MCF 10A (cell line): ENCODE data around the gene SETD3. TPM values are rescaled to one million over a fixed set of nuclear protein-coding genes. Genes with fewer than 3 reads are reported as not detected.

Source experiments
- BruUV-seq: library from RNA; stranded (reverse); fragments of 400-500 nt; replicated peaks from 2 replicates; lab custom pipeline; 2021; lab: Mats Ljungman, UMichigan
- CTCF ChIA-PET: fragments of 300-600 bp; sonication (Branson Sonifier 250); formaldehyde crosslinking; extraction: SDS; loops from one replicate; lab custom pipeline; 2021; ENCODE audit warnings: antibody characterized with exemption, inconsistent platforms; lab: Yijun Ruan, JAX
- POLR2A ChIA-PET: fragments of 300-600, 350-650 bp; sonication (Branson Sonifier 250); formaldehyde crosslinking; extraction: SDS; loops from one replicate; lab custom pipeline; 2020; ENCODE audit warnings: antibody characterized with exemption, inconsistent platforms; lab: Yijun Ruan, JAX
- DNase-seq: peaks from one replicate; pipeline ENCODE4 v3.0.0-alpha.2; 2018; ENCODE audit not compliant: unreplicated experiment
- H3K27ac Mint-ChIP-seq: one replicate; pipeline ENCODE4 v1.8.0; 2022; ENCODE audit warnings: mild to moderate bottlenecking, low read depth, mixed read lengths; ENCODE audit not compliant: unreplicated experiment
- H3K27me3 Mint-ChIP-seq: one replicate; pipeline ENCODE4 v1.8.0; 2022; ENCODE audit warnings: mixed read lengths; ENCODE audit not compliant: insufficient read depth, unreplicated experiment
- H3K36me3 Mint-ChIP-seq: one replicate; pipeline ENCODE4 v1.8.0; 2022; ENCODE audit warnings: mild to moderate bottlenecking, moderate library complexity, mixed read lengths; ENCODE audit not compliant: insufficient read depth, unreplicated experiment
- H3K4me1 Mint-ChIP-seq: one replicate; pipeline ENCODE4 v1.8.0; 2022; ENCODE audit warnings: mixed read lengths; ENCODE audit not compliant: insufficient read depth, unreplicated experiment
- H3K4me3 Mint-ChIP-seq: one replicate; pipeline ENCODE4 v1.8.0; 2022; ENCODE audit warnings: mild to moderate bottlenecking, moderate library complexity, mixed read lengths; ENCODE audit not compliant: unreplicated experiment
- H3K9me3 Mint-ChIP-seq: one replicate; pipeline ENCODE4 v1.8.0; 2022; ENCODE audit warnings: mixed read lengths; ENCODE audit not compliant: unreplicated experiment
- intact Hi-C: fragments of 100-400 bp; cut with micrococcal nuclease; formaldehyde crosslinking; loops from 2 replicates; pipeline ENCODE4 v1.14.1; 2022
- total RNA-seq: library from RNA; stranded (reverse); gene quantifications from 2 replicates; pipeline ENCODE4 v1.2.3, GENCODE V29; 2022
- TF ChIP-seq, protein P1 (sequence below): fragments of 200-600 bp; IDR thresholded peaks from one replicate; pipeline ENCODE4 v1.8.0; 2022; ENCODE audit warnings: antibody characterized with exemption, mild to moderate bottlenecking; ENCODE audit not compliant: unreplicated experiment

The SETD3 gene
- total RNA-seq, 1 experiment from 2014 or later: 50.6 TPM

DNA sequence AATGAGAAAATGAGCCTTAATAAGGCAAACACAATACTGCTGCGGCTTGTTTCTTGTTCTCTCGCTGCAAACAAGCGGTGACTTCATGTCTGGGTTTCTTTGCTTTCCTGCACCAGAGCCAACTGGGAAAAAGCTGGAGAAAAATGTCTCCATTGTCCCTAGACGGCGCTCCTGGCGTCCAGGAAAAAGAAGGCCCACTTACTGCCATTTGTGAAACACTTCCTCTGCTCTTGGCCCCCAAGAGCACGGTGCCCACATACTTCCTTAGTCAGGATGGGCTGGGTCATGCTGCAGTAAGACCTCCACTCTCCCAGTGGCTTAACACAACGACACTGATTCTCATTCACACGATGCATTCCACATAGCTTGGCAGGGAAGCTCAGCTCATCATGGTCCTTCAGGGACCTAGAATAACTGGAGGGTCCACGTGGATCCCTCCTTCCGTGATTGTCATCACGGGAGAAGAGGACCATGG lies 122.7 kb downstream of the SETD3 start:
- POLR2A ChIA-PET: no interaction called here
- CTCF ChIA-PET: interaction anchor here (1.1 to 1.6 kb wide), 2 partner anchors 31 to 38 kb away, joined by 3 to 5 read pairs; no protein-coding TSS in a partner anchor
- intact Hi-C loops: no loop called here
- Mint-ChIP-seq H3K9me3 (no peaks in the 10 kb centered on the region), H3K27ac (no peak overlapping the region), H3K4me3 (no peak overlapping the region), H3K4me1 (no peaks in the 10 kb centered on the region), H3K27me3 (no peaks in the 10 kb centered on the region), H3K36me3 (no peaks in the 10 kb centered on the region)
- BruUV-seq: no TSS peak
- TF ChIP-seq, protein P1, sequence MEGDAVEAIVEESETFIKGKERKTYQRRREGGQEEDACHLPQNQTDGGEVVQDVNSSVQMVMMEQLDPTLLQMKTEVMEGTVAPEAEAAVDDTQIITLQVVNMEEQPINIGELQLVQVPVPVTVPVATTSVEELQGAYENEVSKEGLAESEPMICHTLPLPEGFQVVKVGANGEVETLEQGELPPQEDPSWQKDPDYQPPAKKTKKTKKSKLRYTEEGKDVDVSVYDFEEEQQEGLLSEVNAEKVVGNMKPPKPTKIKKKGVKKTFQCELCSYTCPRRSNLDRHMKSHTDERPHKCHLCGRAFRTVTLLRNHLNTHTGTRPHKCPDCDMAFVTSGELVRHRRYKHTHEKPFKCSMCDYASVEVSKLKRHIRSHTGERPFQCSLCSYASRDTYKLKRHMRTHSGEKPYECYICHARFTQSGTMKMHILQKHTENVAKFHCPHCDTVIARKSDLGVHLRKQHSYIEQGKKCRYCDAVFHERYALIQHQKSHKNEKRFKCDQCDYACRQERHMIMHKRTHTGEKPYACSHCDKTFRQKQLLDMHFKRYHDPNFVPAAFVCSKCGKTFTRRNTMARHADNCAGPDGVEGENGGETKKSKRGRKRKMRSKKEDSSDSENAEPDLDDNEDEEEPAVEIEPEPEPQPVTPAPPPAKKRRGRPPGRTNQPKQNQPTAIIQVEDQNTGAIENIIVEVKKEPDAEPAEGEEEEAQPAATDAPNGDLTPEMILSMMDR: no peak
- no peak for DNase-seq

DNA sequence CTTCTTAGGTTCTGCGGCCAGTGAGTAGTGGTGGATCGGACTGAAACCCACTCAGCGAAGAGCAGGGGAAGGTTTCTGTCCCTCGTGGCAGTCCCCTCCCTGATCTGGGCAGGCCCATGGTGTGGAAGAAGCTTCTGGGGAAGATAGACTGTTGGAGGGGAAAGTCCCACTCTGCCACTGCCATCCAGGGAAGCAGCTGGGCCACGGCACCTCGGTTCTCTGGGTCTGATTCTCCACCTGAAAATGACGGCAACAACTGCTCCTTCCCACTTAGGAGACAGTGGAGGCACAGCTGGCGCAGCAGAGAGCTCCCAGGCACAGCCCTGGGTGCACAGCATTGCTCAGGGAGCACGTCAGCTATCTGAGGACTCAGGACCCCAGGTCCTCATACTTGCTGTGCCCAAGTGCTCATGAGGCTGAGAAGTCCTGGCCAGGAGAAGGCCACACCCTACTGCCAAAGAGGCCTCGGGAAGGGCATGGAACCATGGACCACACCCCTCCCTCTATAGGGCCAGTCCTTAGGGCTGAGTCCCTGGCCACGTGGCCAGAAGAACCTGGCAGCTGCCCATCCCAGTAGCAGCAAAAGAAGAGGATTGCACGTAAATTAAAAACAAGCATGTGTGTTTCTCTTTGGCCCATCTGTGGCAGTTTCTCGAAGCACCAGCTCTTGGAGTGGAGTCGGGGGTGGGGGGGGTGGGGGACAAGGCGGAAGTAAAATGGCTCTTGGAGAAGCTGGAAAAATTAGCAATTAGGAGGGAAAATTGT lies 123.3 kb downstream of the SETD3 start:
- Mint-ChIP-seq H3K27me3 (no peaks in the 10 kb centered on the region), H3K27ac (no peak overlapping the region), H3K36me3 (no peaks in the 10 kb centered on the region), H3K4me3 (no peak overlapping the region), H3K9me3 (no peaks in the 10 kb centered on the region), H3K4me1 (no peaks in the 10 kb centered on the region)
- no TSS peak for BruUV-seq
- no peak for DNase-seq
- TF ChIP-seq, protein P1: no peak
- POLR2A ChIA-PET: no interaction called here
- intact Hi-C loops: no loop called here
- CTCF ChIA-PET: interaction anchor here (1.6 kb wide), 1 partner anchor 32 kb away, joined by 5 read pairs; no protein-coding TSS in a partner anchor

DNA sequence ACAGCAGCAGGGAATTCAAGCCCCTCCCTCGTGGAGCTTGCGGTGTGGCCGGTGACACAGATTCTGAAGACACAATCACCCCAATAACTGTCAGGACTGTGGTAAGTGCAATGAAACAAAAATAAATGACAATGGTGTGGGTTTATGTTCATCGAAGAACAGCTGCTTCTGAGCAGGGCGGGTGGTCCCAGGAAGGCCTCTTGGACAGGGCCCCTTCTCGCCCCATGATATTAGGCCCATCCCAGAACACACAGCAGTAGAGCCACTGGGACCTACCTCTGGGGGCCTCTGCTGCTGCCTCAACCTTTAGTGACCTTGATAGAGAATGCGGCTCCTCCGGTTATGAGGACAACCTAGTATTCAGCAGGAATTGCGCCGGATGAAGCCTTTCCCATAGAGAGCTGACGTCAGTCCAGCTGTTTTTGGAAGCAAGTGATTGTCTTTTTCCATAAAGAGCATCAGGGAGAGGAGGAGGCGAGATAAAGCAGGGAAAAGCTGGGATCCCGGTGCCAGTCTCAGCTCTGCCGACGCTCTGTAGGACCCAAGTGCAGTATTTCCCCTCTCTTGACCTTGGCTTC lies 124.5 kb downstream of the SETD3 start:
- CTCF ChIA-PET: interaction anchor here (1.6 kb wide), 1 partner anchor 33 kb away, joined by 5 read pairs; no protein-coding TSS in a partner anchor
- Mint-ChIP-seq H3K27me3 (no peaks in the 10 kb centered on the region), H3K27ac (no peak overlapping the region), H3K4me1 (no peaks in the 10 kb centered on the region), H3K4me3 (no peak overlapping the region), H3K9me3 (no peaks in the 10 kb centered on the region), H3K36me3 (no peaks in the 10 kb centered on the region)
- no peak for DNase-seq
- TF ChIP-seq, protein P1: no peak
- intact Hi-C loops: no loop called here
- POLR2A ChIA-PET: interaction anchor here (0.7 kb wide), 1 partner anchor 816 kb away, joined by 4 read pairs; no protein-coding TSS in a partner anchor
- BruUV-seq: no TSS peak

DNA sequence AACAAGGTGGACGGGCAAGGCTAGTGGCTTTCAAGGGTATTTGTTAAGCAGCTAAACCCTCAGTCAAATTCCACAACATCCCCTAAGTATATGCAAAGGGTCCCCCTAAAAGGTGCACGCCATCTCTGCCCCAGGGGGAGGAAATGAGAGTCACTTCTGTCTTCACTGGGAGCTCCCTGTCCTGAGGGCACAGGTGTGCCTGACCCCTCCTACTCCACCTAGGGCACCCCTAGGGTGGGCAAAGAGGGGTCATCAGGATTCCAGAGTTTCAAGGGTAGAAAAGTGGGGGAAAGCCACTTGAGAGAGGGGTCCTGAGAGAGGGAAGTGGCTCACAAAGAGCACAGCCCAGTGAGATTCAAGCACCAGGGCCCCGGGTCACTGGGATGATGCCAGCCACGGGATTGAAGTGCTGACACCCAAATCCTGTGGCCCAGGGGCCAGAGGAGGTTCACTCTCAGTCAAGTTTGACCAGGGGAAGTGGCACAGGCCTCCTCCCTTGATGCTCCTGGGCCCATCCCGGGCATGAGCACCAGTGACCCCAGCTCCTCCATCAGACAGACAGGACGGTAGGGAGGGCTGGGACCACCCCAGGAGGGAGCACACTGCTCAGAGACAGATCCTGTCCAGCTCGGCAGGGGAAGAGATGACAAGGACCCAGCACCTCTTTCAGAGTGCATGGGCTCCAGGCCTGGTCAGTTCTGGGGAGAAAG lies 126.3 kb downstream of the SETD3 start:
- no peak for DNase-seq
- no peaks in the 10 kb centered on the region for H3K36me3 Mint-ChIP-seq
- H3K4me1 Mint-ChIP-seq: no peaks in the 10 kb centered on the region
- BruUV-seq: no TSS peak
- TF ChIP-seq, protein P1: no peak
- no peaks in the 10 kb centered on the region for H3K9me3 Mint-ChIP-seq
- CTCF ChIA-PET: no interaction called here
- intact Hi-C loops: no loop called here
- no peaks in the 10 kb centered on the region for H3K27me3 Mint-ChIP-seq
- no peak overlapping the region for H3K4me3 Mint-ChIP-seq
- H3K27ac Mint-ChIP-seq: no peak overlapping the region
- POLR2A ChIA-PET: interaction anchor here (0.7 kb wide), 1 partner anchor 10 kb away, joined by 3 read pairs; no protein-coding TSS in a partner anchor
